ENCODE results near the gene MSLN. TPM values are rescaled to one million over a fixed set of nuclear protein-coding genes. Genes with fewer than 3 reads are reported as not detected.

Gene MSLN
- total and polyA plus RNA-seq, 2 of the 13 experiments (the other 11 are each of a cell fraction or from before 2014, with no cell fraction given), result 2.0 to 2.3 TPM

GRCh38 chr16:711548-712320 is 48.8 kb upstream of the MSLN start (continued):
- TF ChIP-seq ZNF280B (CRISPR knock-in tag; IDR thresholded peaks at IDR 0.05; ENCODE audit: borderline replicate concordance), result peak; percentile 56; the same call in 1 of the 2 replicates
- no peak for TF ChIP-seq ASH2L (IDR thresholded peaks at IDR 0.05; ENCODE audit: insufficient read length, low read depth, low read length)
- peak; percentile 56; the same call in 1 of the 2 replicates for TF ChIP-seq ZBTB33 (CRISPR knock-in tag; IDR thresholded peaks at IDR 0.05)
- TF ChIP-seq XRCC5 (optimal IDR thresholded peaks at IDR 0.05; ENCODE audit: low read length), result peak; percentile 31
- TF ChIP-seq POLR2G (IDR thresholded peaks at IDR 0.05; ENCODE audit: low read depth, low read length), result no peak
- TF ChIP-seq ZMYM4 (CRISPR knock-in tag; IDR thresholded peaks at IDR 0.05), result no peak
- TF ChIP-seq YY1 (IDR thresholded peaks at IDR 0.05; ENCODE audit: insufficient read depth, insufficient replicate concordance, low read depth, low read length), result peak; percentile 46
- peak; percentile 44; the same call in 1 of the 2 replicates for TF ChIP-seq PATZ1 (CRISPR knock-in tag; IDR thresholded peaks at IDR 0.05)
- TF ChIP-seq ZSCAN30 (CRISPR knock-in tag; IDR thresholded peaks at IDR 0.05), result no peak
- no peak for TF ChIP-seq NFATC3 (CRISPR knock-in tag; IDR thresholded peaks at IDR 0.05)
- TF ChIP-seq PITX1 (CRISPR knock-in tag; IDR thresholded peaks at IDR 0.05), result 0 out of 2 replicates have a peak, but pooled peaks have one; percentile 24
- no peak for TF ChIP-seq DMAP1 (CRISPR knock-in tag; IDR thresholded peaks at IDR 0.05)
- no peak for TF ChIP-seq ZNF570 (CRISPR knock-in tag; IDR thresholded peaks at IDR 0.05; ENCODE audit: borderline replicate concordance)
- TF ChIP-seq SMAD3 (CRISPR knock-in tag; IDR thresholded peaks at IDR 0.05), result 0 out of 2 replicates have a peak, but pooled peaks have one; percentile 47

Data from HepG2 (cell line).